Activated T-cell treated with anti-CD3 and anti-CD28 coated beads, Interleukin-2, amount 50 U/mL, for 24 hours (primary cell): Measurements from ENCODE around the gene LSM12.

Source experiments
- DNase-seq: peaks from one replicate; pipeline ENCODE4 v3.0.0-alpha.2; 2020
- H3K27ac Mint-ChIP-seq: 2 replicates; pipeline ENCODE4 v1.8.0; 2020; ENCODE audit warnings: mild to moderate bottlenecking, mixed read lengths
- H3K27me3 Mint-ChIP-seq: 2 replicates; pipeline ENCODE4 v1.8.0; 2020; ENCODE audit warnings: mixed read lengths
- H3K36me3 Mint-ChIP-seq: 2 replicates; pipeline ENCODE4 v1.8.0; 2020; ENCODE audit warnings: low read depth, mixed read lengths
- H3K4me1 Mint-ChIP-seq: 2 replicates; pipeline ENCODE4 v1.8.0; 2020; ENCODE audit warnings: low read depth, mixed read lengths
- H3K4me3 Mint-ChIP-seq: 2 replicates; pipeline ENCODE4 v1.8.0; 2020; ENCODE audit warnings: mild to moderate bottlenecking, moderate library complexity, mixed read lengths
- H3K9me3 Mint-ChIP-seq: 2 replicates; pipeline ENCODE4 v1.8.0; 2020; ENCODE audit warnings: mixed read lengths

The LSM12 gene

DNA sequence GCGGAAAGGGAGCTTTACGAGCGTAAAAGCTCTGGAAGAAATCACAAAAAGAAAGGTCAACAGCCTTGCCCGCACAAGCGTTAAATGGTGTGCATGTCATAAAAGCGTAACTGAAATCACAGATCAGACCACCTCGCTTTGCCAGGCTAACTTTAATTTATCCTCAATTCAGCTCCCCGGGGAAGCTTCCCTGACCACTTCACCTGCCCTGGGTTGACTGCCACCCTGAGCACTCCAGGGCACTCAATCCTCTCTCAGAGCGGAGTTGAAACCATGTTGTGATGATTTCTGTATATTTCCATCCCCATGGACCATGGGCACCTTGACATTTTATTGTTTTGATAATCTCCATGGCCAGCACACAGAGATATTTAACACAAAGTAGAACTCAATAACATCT lies 78.2 kb downstream of the LSM12 start:
- Mint-ChIP-seq H3K9me3 (no peaks in the 10 kb centered on the region), H3K4me3 (no peak overlapping the region), H3K27ac (no peak overlapping the region), H3K4me1 (peaks cover 4% of the 10 kb centered on the region), H3K36me3 (no peaks in the 10 kb centered on the region), H3K27me3 (peaks cover 37% of the 10 kb centered on the region)
- no peak for DNase-seq

- H3K9me3 Mint-ChIP-seq, result no peaks in the 10 kb centered on the region
- peaks cover 5% of the 10 kb centered on the region for H3K4me1 Mint-ChIP-seq
- H3K27ac Mint-ChIP-seq, result no peak overlapping the region
- H3K36me3 Mint-ChIP-seq, result no peaks in the 10 kb centered on the region
- H3K4me3 Mint-ChIP-seq, result no peak overlapping the region
- DNase-seq, result no peak
- peaks cover 42% of the 10 kb centered on the region for H3K27me3 Mint-ChIP-seq
Measured at GRCh38 chr17:43987131-43988021, 79.1 kb downstream of the LSM12 start.

- H3K9me3 Mint-ChIP-seq, result no peaks in the 10 kb centered on the region
- H3K36me3 Mint-ChIP-seq, result no peaks in the 10 kb centered on the region
- H3K4me1 Mint-ChIP-seq, result peaks cover 5% of the 10 kb centered on the region
- H3K4me3 Mint-ChIP-seq, result no peak overlapping the region
- DNase-seq, result no peak
- no peak overlapping the region for H3K27ac Mint-ChIP-seq
- peaks cover 52% of the 10 kb centered on the region for H3K27me3 Mint-ChIP-seq
Measured at GRCh38 chr17:43986225-43986981, 80.1 kb downstream of the LSM12 start.

DNA sequence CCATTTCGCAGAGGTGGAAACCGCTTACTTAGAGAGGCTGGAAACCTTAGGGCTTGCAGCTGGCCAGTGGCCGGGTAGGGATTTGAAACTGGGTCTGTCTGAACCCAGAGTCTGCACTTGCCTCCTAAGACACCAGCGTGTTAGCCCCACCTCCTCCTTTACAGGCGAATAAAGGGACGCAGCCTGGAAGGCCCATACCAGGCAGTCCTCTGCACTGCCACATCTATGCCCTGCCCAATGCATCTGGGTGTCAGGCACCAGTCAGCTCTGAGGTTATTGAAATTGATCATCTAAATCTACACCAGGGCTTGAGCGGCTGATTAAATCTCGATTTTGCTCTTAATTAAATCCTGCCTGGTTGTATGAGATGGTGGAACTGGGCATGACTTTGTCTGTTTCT lies 82.0 kb downstream of the LSM12 start:
- no peak overlapping the region for H3K27ac Mint-ChIP-seq
- H3K27me3 Mint-ChIP-seq, result peaks cover 62% of the 10 kb centered on the region

More for the DNA sequence above, 82.0 kb downstream of the LSM12 start:
- H3K9me3 Mint-ChIP-seq, result no peaks in the 10 kb centered on the region
- peaks cover 5% of the 10 kb centered on the region for H3K4me1 Mint-ChIP-seq
- DNase-seq, result no peak
- no peak overlapping the region for H3K4me3 Mint-ChIP-seq
- no peaks in the 10 kb centered on the region for H3K36me3 Mint-ChIP-seq
